CD8-positive, alpha-beta memory T cell (primary cell): Measurements from ENCODE around the gene FOXK1. TPM values are rescaled to one million over a fixed set of nuclear protein-coding genes. Genes with fewer than 3 reads are reported as not detected.
"Not testable (repeated sequence)": the region's sequence is repeated elsewhere in the genome, so short reads cannot be mapped to it uniquely, and the experiment has no call there.

ENCODE experiments used
- CTCF ChIA-PET: fragments of 350-600 bp; sonication (Branson Sonifier 250); formaldehyde crosslinking; loops from one replicate; lab custom pipeline; 2021; ENCODE audit warnings: antibody characterized with exemption; lab: Charles Lee
- POLR2A ChIA-PET: fragments of 350-600 bp; sonication (Branson Sonifier 250); formaldehyde crosslinking; loops from one replicate; lab custom pipeline; 2021; ENCODE audit warnings: antibody characterized with exemption; lab: Charles Lee
- DNase-seq, 5 donors: peaks; one replicate each; pipeline versions ENCODE4 v3.0.0 to v3.0.0-alpha.2; 2020 to 2022; ENCODE audit warnings: mixed read lengths in 1 of 5
- H3K27ac ChIP-seq: one replicate; pipeline ENCODE4 v1.7.0; 2013; ENCODE audit warnings: low read depth, mild to moderate bottlenecking, low read length, moderate library complexity
- H3K27me3 ChIP-seq: 2 replicates; pipeline ENCODE4 v1.7.0; 2013; ENCODE audit warnings: low read length, mild to moderate bottlenecking; ENCODE audit not compliant: insufficient read depth, poor library complexity, severe bottlenecking
- H3K36me3 ChIP-seq: 2 replicates; pipeline ENCODE4 v1.7.0; 2013; ENCODE audit warnings: mild to moderate bottlenecking, low read length, moderate library complexity; ENCODE audit not compliant: insufficient read depth
- H3K4me1 ChIP-seq: 2 replicates; pipeline ENCODE4 v1.7.0; 2013; ENCODE audit warnings: mild to moderate bottlenecking, low read length, moderate library complexity; ENCODE audit not compliant: insufficient read depth
- H3K4me3 ChIP-seq: 2 replicates; pipeline ENCODE4 v1.7.0; 2013; ENCODE audit warnings: mild to moderate bottlenecking, low read length
- H3K9me3 ChIP-seq: 2 replicates; pipeline ENCODE4 v1.7.0; 2013; ENCODE audit warnings: mild to moderate bottlenecking, low read length
- H3K27ac Mint-ChIP-seq, 8 donors: one replicate each; pipeline ENCODE4 v1.8.0; 2020 to 2021; ENCODE audit warnings: mixed read lengths in 8 of 8, mild to moderate bottlenecking in 6 of 8, inconsistent platforms in 3 of 8, moderate library complexity in 3 of 8
- H3K27me3 Mint-ChIP-seq, 2 donors: one replicate each; pipeline ENCODE4 v1.8.0; 2020 to 2021; ENCODE audit warnings: mixed read lengths in 2 of 2, mild to moderate bottlenecking in 1 of 2, moderate library complexity in 1 of 2
- H3K36me3 Mint-ChIP-seq, 3 donors: one replicate each; pipeline ENCODE4 v1.8.0; 2020 to 2021; ENCODE audit warnings: mixed read lengths in 3 of 3, inconsistent platforms in 1 of 3, mild to moderate bottlenecking in 1 of 3
- H3K4me1 Mint-ChIP-seq, 3 donors: one replicate each; pipeline ENCODE4 v1.8.0; 2020 to 2021; ENCODE audit warnings: mixed read lengths in 3 of 3, inconsistent platforms in 1 of 3, mild to moderate bottlenecking in 1 of 3
- H3K4me3 Mint-ChIP-seq, 7 donors: one replicate each; pipeline ENCODE4 v1.8.0; 2020 to 2021; ENCODE audit warnings: mixed read lengths in 7 of 7, mild to moderate bottlenecking in 6 of 7, moderate library complexity in 4 of 7, inconsistent platforms in 2 of 7
- H3K9me3 Mint-ChIP-seq, 5 donors: one replicate each; pipeline ENCODE4 v1.8.0; 2020 to 2022; ENCODE audit warnings: mixed read lengths in 5 of 5, mild to moderate bottlenecking in 3 of 5, moderate library complexity in 2 of 5, inconsistent platforms in 1 of 5
- polyA plus RNA-seq: library from polyadenylated mRNA; unstranded; fragments of 300-500 nt; fragmentation: Illumina TruSeq; gene quantifications from one replicate; pipeline ENCODE4 v1.2.3, GENCODE V29; 2021
- total RNA-seq, 2 experiments: library from RNA; stranded (reverse); gene quantifications; one replicate each; pipeline ENCODE4 v1.2.3, GENCODE V29; 2021

Gene FOXK1
- total and polyA plus RNA-seq, 3 experiments from 2014 or later = 4.5 to 38.4 (median 35.6) TPM

DNA sequence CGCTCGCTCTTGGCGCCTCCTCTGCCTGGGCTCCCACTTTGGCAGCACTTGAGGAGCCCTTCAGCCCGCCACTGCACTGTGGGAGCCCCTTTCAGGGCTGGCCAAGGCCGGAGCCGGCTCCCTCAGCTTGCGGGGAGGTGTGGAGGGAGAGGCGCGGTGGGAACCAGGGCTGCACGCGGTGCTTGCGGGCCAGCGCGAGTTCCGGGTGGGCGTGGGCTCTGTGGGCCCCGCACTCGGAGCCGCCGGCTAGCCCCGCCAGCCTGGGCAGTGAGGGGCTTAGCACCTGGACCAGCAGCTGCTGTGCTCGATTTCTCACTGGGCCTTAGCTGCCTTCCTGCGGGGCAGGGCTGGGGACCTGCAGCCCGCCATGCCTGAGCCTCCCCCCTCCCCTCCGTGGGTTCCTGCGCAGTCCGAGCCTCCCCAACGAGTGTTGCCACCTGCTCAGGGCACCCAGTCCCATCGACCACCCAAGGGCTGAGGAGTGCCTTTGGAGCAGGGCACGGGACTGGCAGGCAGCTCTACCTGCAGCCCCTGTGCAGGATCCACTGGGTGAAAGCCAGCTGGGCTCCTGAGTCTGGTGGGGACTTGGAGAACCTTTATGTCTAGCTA, 111.4 kb downstream of the FOXK1 start:
- H3K4me3 ChIP-seq, H3K4me1 ChIP-seq, H3K36me3 ChIP-seq, H3K9me3 ChIP-seq, H3K9me3 Mint-ChIP-seq, H3K27ac ChIP-seq, H3K27ac Mint-ChIP-seq, DNase-seq, H3K27me3 ChIP-seq, H3K27me3 Mint-ChIP-seq: not testable (repeated sequence)
- POLR2A ChIA-PET = interaction anchor here (1.9 kb wide), 1 partner anchor 18 kb away, joined by 10 read pairs; the partner anchor contains the start of gene AP5Z1
- Mint-ChIP-seq H3K4me1 (peaks cover 0 to 15% (median 1%) of the 10 kb centered on the region in 3 donors), H3K4me3 (peak overlapping the region in 1 of 7 donors; percentile 9), H3K36me3 (peaks cover 0 to 29% (median 0%) of the 10 kb centered on the region in 3 donors)
- CTCF ChIA-PET = interaction anchor here (0.7 to 2.4 kb wide), 5 partner anchors 14 to 181 kb away, joined by 3 to 16 read pairs (median 4); partner anchors contain the start of gene AP5Z1

DNA sequence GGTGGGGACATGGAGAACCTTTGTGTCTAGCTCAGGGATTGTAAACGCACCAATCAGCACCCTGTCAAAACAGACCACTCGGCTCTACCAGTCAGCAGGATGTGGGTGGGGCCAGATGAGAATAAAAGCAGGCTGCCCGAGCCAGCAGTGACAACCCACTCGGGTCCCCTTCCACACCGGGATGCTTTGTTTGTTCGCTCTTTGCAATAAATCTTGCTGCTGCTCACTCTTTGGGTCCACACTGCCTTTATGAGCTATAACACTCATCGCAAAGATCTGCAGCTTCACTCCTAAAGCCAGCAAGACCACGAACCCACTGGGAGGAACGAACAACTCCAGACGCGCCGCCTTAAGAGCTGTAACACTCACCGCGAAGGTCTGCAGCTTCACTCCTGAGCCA, 112.1 kb downstream of the FOXK1 start:
- H3K4me3 ChIP-seq, H3K4me1 ChIP-seq, H3K36me3 ChIP-seq, H3K27me3 ChIP-seq, H3K9me3 Mint-ChIP-seq, H3K27ac Mint-ChIP-seq, H3K9me3 ChIP-seq, H3K27me3 Mint-ChIP-seq, POLR2A ChIA-PET, H3K27ac ChIP-seq, DNase-seq, CTCF ChIA-PET: not testable (repeated sequence)
- Mint-ChIP-seq H3K4me1 (peaks cover 0 to 15% (median 1%) of the 10 kb centered on the region in 3 donors), H3K4me3 (peak overlapping the region in 1 of 7 donors; percentile 37), H3K36me3 (peaks cover 0 to 22% (median 0%) of the 10 kb centered on the region in 3 donors)

DNA sequence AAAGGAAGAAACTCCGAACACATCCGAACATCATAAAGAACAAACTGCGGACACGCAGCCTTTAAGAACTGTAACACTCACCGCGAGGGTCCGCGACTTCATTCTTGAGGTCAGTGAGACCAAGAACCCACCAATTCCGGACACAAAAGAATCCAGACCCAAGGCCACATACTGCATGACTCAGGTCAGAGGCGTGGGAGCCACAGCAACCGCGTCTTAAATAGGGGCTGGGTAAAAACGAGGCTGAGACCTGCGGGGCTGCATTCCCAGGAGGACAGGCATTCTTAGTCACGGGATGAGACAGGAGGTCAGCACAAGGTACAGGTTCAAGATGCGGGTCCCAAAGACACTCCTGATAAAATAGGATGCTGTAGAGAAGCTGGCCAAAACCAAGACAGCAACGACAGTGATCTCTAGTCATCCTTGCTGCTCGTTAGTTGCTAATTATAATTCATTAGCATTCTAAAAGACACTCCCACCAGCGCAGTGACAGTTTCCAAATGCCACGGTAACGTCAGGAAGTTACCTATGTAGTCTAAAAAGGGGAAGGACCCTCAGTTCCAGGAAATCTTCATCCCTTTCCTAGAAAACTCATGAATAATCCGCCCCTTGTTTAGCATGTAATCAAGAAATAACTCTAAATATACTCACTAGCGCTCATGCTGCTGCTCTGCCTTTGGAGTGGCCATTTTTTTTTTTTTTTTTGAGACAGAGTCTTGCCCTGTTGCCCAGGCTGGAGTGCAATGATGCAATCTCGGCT, 112.7 kb downstream of the FOXK1 start:
- Histone ChIP-seq H3K9me3 (no peaks in the 10 kb centered on the region), H3K27me3 (no peaks in the 10 kb centered on the region), H3K4me3 (no peak overlapping the region), H3K36me3 (no peaks in the 10 kb centered on the region), H3K27ac (no peak overlapping the region), H3K4me1 (no peaks in the 10 kb centered on the region)
- no peaks in the 10 kb centered on the region for H3K9me3 Mint-ChIP-seq
- peaks cover 0 to 20% (median 0%) of the 10 kb centered on the region in 3 donors for H3K36me3 Mint-ChIP-seq
- H3K4me3 Mint-ChIP-seq = no peak overlapping the region
- no peaks in the 10 kb centered on the region for H3K27me3 Mint-ChIP-seq
- H3K4me1 Mint-ChIP-seq = peaks cover 0 to 15% (median 1%) of the 10 kb centered on the region in 3 donors
- ChIA-PET CTCF (interaction anchor here (1.3 kb wide), 1 partner anchor 89 kb away, joined by 4 read pairs; the partner anchor contains the start of gene RADIL), POLR2A (no interaction called here)
- no peak overlapping the region for H3K27ac Mint-ChIP-seq
- no peak for DNase-seq

DNA sequence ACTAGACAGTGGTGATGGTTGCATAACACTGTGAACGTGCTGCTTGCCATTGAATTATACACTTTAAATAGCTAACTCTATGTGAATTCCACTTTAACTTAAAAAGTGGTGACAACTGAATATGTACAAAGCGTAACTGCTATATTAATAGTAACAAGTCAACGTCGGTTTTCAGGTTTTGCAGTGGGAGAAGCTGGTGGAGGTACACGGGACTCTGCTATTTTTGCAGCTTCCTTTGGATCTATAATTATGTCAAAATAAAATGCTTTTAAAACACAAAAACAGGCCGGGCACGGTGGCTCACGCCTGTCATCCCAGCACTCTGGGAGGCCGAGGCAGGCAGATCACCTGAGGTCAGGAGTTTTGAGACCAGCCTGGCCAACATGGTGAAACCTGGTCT, 114.4 kb downstream of the FOXK1 start:
- Mint-ChIP-seq H3K36me3 (peaks cover 0 to 4% (median 0%) of the 10 kb centered on the region in 3 donors), H3K9me3 (no peaks in the 10 kb centered on the region), H3K4me1 (peaks cover 1 to 14% (median 5%) of the 10 kb centered on the region in 3 donors), H3K4me3 (no peak overlapping the region), H3K27ac (no peak overlapping the region), H3K27me3 (no peaks in the 10 kb centered on the region)
- H3K27me3 ChIP-seq = no peaks in the 10 kb centered on the region
- ChIA-PET CTCF (interaction anchor here (1.3 to 4.1 kb wide), 4 partner anchors 13 to 292 kb away, joined by 3 to 42 read pairs (median 5); partner anchors contain the start of gene AP5Z1), POLR2A (no interaction called here)
- no peaks in the 10 kb centered on the region for H3K9me3 ChIP-seq
- H3K4me1 ChIP-seq = no peaks in the 10 kb centered on the region
- DNase-seq = no peak
- H3K36me3 ChIP-seq = no peaks in the 10 kb centered on the region
- H3K4me3 ChIP-seq = no peak overlapping the region
- no peak overlapping the region for H3K27ac ChIP-seq

DNA sequence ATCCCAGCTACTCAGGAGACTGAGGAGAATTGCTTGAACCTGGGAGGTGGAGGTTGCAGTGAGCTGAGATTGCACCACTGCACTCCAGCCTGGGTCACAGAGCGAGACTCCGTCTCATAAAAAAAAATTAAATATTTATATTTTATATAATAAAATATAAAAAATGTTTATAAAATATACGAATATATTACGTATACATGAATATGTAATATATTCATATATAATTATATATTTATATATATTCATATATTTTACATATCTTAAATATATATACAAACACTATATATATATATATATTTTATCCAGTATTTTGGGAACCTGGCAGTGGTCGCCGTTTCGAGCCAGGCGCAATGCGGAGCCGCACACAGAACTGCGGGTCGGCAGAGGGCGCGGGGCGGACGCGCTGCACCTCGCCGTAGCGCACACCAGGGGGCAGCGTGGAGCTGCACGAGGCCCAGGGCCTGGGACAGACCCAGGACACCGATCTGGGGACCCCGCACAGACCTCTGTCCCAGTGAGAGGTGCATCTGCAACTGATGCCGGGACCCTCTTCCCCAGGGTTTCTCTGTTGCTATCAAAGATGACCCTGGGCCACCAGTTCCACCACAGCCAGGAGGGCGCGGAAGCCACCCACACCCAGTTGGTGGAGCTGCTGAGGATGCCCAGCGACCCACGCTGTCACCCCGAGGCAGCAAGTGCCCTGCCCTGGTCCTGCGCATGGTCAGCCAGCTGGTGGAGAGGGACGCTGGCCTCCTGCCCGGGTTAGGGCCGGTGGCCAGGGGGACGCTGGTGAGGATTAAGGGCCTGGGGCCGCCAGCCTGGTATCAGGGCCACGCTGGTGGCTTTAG, 116.0 kb downstream of the FOXK1 start:
- H3K27me3 Mint-ChIP-seq = no peaks in the 10 kb centered on the region
- no peak overlapping the region for H3K27ac Mint-ChIP-seq
- H3K36me3 ChIP-seq = no peaks in the 10 kb centered on the region
- peaks cover 0 to 11% (median 5%) of the 10 kb centered on the region in 3 donors for H3K4me1 Mint-ChIP-seq
- H3K4me3 Mint-ChIP-seq = no peak overlapping the region
- H3K9me3 Mint-ChIP-seq = no peaks in the 10 kb centered on the region
- no peaks in the 10 kb centered on the region for H3K9me3 ChIP-seq
- H3K4me3 ChIP-seq = no peak overlapping the region
- ChIA-PET CTCF (interaction anchor here (1.1 to 4.1 kb wide), 6 partner anchors 9 to 291 kb away, joined by 3 to 42 read pairs (median 5); no protein-coding TSS in a partner anchor), POLR2A (no interaction called here)
- no peaks in the 10 kb centered on the region for H3K36me3 Mint-ChIP-seq
- no peaks in the 10 kb centered on the region for H3K27me3 ChIP-seq
- peak in 4 of 5 donors; percentile 38 to 61 (median 48) for DNase-seq
- H3K27ac ChIP-seq = no peak overlapping the region
- H3K4me1 ChIP-seq = no peaks in the 10 kb centered on the region

DNA sequence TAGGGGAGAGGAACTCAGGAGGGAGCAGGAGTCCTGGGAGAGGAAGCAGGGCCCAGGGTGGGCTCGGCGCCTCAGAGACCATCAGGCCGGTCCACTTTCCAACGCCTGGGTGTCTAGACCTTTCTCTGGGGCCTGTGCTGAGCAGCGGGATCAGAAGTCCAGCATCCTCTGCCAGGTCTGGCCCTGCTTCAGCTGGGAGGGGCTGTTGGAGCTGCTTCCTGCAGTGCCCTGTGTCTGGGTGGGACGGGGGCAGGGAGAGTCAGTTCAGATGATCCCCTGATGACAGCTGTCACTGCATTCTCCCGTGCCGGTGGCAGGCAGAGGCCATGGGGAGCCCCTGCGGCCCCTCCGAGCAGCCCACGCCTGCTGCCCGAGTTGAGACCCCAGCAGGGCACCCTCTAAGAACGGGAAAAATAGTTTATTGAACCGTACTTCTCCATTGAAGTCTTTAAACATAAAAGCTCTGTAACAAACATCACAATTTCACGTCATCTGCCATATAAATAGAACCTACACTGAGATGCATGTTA, 116.7 kb downstream of the FOXK1 start:
- Mint-ChIP-seq H3K9me3 (no peaks in the 10 kb centered on the region), H3K27ac (no peak overlapping the region), H3K27me3 (no peaks in the 10 kb centered on the region), H3K36me3 (no peaks in the 10 kb centered on the region), H3K4me3 (no peak overlapping the region), H3K4me1 (peaks cover 0 to 9% (median 5%) of the 10 kb centered on the region in 3 donors)
- no peaks in the 10 kb centered on the region for H3K27me3 ChIP-seq
- DNase-seq = no peak
- H3K27ac ChIP-seq = no peak overlapping the region
- no peaks in the 10 kb centered on the region for H3K4me1 ChIP-seq
- CTCF ChIA-PET = interaction anchor here (1.1 to 4.1 kb wide), 4 partner anchors 10 to 287 kb away, joined by 4 to 42 read pairs (median 6); no protein-coding TSS in a partner anchor
- POLR2A ChIA-PET = no interaction called here
- H3K9me3 ChIP-seq = no peaks in the 10 kb centered on the region
- H3K4me3 ChIP-seq = no peak overlapping the region
- no peaks in the 10 kb centered on the region for H3K36me3 ChIP-seq

DNA sequence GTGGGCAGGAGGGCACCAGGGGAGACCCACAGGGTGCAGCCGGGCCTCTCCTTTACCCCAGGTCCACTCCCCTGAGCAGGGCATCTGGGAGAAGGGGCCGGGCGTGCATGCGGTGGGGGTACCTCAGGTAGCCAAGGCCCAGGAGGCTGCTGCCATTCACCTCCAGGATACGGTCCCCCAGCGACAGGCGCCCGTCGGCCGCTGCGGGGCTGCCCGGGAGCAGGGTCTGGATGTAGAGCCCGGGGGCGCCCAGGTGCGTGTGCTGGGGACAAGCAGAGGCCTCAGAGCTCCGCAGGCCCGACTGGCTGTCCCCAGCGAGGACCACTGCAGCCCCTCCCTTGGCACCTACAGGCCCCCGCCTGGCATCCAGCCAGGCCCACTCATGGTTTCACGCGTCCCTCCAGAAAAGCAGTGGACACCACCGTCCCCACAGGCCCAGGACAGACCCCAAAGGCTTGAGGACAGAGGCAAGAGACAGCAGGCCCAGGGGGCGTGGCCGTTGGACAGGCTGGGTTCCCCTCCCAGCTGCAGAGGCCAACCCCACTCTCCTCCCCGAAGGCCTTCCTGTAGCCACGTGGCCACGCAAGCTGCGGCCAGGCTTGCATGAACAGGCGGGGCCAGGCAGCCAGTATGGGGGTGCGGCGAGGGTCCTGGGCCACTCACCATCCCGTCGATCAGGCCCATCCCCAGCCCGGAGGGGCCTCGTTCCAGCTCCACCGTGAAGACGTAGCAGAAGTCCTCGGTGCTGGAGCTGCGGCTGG, 117.6 kb downstream of the FOXK1 start:
- no peaks in the 10 kb centered on the region for H3K36me3 Mint-ChIP-seq
- no peaks in the 10 kb centered on the region for H3K9me3 Mint-ChIP-seq
- Histone ChIP-seq H3K4me1 (no peaks in the 10 kb centered on the region), H3K4me3 (no peak overlapping the region), H3K27ac (no peak overlapping the region), H3K27me3 (no peaks in the 10 kb centered on the region), H3K9me3 (no peaks in the 10 kb centered on the region), H3K36me3 (no peaks in the 10 kb centered on the region)
- H3K4me3 Mint-ChIP-seq = no peak overlapping the region
- ChIA-PET POLR2A (no interaction called here), CTCF (interaction anchor here (4.1 kb wide), 1 partner anchor 286 kb away, joined by 42 read pairs; no protein-coding TSS in a partner anchor)
- no peak overlapping the region for H3K27ac Mint-ChIP-seq
- no peak for DNase-seq
- H3K27me3 Mint-ChIP-seq = no peaks in the 10 kb centered on the region
- peaks cover 0 to 5% (median 0%) of the 10 kb centered on the region in 3 donors for H3K4me1 Mint-ChIP-seq
